HG03139 (cell line): ENCODE measurements around the gene BACE2.

Source experiments
- ATAC-seq: cut with Tn5 transposase; IDR thresholded peaks from one replicate; pipeline ENCODE4 v1.9.1; 2021; ENCODE audit not compliant: unreplicated experiment

The BACE2 gene

DNA sequence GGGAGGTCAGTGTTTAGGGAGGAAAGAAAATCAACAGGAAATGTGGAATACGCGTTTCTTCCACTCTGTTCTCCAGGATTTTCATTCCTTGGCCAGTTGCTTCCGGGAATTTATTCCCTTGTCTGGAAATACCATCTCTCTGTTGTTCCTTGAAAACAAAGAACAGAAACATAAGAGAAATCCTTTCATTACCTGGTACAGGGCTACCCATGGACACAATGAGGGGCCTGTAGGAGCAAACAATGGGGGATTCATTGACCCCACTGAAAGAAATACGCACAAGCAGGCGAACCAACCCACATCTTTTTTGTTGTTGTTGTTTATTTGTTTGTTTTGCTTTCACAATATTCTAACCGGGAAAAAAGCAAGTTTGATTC, 20.0 kb upstream of the BACE2 start:
- ATAC-seq: no peak

DNA sequence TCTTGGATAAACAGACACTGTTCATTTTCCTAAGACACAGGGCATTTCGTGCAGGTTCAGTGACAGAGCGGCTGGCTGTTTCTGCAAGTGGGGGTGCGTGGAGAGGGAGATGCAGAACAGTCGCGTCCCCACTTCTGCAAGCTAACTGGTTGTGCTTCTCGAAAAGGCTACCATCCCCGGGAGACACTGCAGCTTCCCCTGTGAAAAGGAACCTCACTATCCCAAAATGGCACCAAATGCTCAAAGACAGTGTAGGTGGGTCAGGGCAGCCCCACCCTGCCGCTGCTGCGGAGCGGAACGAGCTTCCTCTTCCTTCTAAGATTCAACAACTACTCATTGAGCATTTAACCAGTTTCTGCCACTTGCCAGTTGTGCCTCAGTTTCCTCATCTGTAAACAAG, 19.2 kb upstream of the BACE2 start:
- ATAC-seq: no peak

DNA sequence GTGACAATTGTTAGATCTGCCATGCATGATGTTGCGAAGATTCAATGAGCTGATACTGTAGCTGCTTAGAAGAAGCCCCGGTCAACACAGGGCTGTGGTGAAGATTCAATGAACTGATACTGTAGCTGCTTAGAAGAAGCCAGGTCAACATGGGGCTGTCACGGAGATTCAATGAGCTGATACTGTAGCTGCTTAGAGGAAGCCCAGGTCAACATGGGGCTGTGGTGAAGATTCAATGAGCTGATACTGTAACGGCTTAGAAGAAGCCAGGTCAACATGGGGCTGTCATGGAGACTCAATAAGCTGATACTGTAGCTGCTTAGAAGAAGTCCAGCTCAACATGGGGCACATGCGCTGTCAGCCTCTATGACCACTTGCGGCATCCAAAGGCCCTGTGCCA, 18.8 kb upstream of the BACE2 start:
- no peak for ATAC-seq

DNA sequence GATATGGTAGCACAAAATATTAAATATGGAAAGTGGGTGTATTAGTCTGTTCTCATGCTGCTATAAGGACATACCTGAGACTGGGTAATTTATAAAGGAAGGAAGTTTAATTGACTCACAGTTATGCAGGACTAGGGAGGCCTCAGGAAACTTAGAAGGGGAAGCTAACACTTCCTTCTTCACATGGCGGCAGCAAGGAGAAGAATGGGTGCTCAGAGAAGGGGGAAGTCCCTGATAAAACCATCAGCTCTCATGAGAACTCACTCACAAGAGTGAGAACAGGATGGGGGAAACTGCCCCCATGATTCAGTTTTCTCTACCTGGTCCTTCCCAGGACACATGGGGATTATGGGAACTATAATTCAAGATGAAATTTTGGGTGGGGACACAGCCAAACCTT, 15.8 kb upstream of the BACE2 start:
- no peak for ATAC-seq

DNA sequence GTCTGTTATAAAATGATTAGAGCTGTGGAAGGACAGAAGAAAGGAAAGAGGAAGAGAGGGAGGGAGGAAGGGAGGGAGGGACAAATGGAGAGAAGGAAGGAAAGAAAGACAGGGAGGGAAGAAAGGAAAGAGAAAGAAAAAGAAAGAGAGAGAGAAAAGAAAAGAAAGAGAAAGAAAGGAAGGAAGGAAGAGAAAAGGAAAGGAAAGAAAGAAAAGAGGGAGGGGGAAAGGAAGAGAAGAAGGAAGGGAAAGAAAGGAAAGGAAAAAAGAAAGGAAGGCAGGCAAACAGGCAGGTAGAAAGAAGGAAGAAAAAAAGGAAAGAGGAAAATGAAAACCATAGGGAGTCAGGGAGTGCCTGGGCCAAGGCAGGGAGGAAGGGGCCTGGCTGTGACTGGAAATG, 14.5 kb upstream of the BACE2 start:
- ATAC-seq: no peak

DNA sequence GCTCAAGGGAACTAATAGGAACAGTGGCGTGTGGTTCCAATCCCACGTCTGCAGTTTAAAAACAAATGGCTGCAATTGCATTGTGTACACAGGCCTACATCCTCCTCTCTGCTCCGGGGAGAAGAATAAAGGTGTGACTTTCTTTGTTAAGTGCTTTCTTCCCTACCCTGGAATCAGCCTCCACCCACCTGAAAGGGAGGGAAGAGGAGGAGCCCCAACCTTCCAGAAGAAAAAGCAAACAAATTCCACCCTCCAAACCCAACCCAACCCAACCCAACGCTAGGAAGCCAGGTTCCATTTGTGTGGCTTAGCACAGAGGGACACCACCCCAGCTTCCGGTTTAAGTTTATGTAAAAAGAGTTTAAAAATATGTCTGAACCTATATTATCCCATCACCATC, 11.8 kb upstream of the BACE2 start:
- no peak for ATAC-seq

DNA sequence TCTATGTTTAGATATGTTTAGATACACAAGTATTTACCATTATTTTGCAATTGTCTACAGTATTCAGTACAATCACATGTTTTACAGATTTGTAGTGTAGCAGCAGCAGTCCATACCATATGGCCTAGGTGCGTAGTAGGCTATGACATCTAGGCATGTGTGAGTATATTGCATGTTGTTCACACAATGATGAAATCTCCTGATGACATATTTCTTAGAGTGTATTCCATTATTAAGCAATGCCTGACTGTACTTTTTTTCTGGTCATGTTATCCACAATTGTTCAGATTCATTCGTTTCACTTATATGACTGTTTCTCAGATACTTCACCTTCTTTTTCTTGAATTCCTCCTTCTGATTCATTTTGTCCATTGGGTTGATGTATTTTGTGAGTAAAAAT, 9.9 kb upstream of the BACE2 start:
- no peak for ATAC-seq

DNA sequence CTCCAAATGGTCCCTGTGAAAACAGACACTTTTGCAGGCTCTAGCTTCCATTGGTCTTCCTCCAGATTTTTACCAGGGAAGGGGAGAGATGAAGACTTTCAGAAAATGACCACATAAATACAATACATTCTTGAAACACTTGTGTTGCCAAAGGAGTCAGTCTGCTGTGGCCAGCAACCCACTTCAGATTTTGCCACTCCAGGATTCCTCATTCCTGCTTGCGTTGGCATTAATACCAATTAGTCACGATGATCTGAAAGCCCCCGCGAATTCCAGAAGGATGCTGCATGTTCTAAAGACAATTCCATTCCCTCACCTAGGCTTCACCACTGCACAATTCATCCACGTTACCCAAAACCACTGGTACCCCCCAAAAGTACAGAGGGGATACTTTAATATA, 7.9 kb upstream of the BACE2 start:
- ATAC-seq: no peak

DNA sequence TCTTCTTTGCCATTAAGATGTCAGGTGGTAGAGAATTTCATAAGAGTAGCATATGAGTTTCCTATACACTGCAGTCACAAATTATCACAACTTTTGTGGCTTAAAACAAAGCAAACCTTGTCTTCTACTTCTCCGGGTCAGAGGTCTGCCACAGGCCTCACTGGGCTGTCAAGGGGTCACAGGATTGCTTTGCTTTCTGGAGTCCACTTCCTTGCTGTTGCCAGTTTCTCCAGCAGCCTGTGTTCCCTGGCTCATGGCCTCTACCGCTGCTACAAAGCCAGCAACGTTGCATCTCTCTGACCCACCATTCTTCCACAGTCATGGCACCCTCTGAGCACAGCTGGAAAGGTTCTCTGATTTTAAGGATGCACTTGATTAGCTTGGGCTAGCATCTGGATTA, 6.5 kb upstream of the BACE2 start:
- no peak for ATAC-seq

DNA sequence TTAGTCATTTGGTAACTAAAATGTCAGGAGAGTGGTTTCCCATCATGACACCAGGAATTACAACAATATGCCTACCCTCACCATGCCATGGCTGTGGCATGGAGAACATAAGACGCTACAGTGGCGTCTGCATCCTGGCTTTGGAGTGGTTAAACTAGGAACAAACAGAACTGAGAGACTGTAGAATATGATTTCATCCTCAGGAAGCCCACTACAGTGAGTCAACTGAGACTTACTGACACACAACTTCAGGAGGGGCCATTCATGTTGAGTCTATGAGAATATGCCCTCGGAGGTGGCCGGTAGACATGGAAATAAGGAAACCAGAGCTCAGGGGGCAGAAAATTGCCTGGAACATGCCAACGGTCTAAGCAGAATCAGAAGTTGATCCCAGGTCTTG, 5.9 kb upstream of the BACE2 start:
- ATAC-seq: no peak

DNA sequence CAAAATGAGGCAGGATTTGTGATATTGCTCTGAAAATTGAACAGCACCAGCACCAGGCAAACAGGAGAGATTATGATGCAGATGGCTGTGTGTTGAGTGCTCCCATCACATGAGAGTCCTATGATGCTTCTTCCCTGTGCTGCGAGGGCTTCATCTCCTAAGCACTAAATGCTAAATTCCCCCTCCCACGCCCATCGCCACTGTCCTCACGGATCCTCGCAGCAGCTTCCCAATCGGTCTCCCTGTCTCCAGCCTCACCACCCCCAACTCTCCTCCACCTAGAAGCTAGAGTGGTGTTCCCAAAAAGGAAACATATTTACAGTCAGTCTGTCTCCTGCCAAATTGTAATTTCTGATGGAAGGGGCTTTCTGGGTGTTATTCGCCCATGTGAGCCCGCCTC, 4.9 kb upstream of the BACE2 start:
- ATAC-seq: no peak

DNA sequence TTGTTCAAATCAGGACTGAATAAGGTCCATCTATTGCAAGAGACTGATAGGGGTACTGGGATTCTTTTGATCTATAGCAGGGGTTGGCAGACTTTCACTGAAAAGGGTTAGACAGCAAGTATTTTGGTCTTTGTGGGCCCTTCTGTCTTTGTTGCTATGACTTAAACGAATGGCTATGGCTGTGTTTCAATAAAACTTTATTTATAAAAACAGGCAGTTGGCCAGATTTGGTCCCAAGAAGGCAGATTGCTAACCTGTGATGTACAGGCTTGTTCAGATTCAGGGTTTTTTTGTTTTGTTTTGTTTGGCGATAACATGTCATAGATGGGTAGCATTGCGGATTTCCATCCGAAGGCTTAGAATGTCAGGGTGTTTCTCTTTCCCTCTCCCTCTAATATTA, 3.9 kb upstream of the BACE2 start:
- ATAC-seq: no peak

DNA sequence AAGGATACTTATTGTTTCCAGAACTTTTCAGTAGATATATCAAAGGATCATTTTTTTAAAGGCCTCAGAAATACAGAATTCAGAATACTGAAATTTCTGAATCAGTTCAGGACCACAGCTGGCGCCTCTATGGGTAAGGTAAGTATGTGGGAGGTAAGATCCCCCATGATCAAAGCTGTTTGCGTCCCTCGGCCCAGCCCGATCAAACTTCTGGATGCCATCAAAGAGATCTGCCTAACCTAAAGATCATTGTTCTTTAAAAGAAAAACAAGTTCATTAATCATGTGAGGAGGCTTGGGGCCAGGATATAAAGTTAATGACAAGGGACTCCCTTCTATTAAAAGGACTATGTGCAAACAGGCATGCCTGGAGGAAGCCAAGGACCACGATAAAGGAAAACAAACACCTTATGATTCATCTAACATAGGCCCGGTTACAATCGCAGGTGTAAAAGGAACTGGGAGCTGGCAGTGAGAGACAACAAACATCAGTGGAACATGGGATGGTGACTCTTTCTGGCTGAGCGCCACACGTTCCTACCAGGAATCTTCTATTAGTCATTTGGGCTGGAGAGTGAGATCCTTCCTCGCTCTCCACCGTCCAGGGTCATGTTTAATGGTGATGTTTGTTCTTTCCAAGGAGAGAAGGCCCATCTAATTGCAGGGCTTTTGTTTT, 2.8 kb upstream of the BACE2 start:
- ATAC-seq: no peak

DNA sequence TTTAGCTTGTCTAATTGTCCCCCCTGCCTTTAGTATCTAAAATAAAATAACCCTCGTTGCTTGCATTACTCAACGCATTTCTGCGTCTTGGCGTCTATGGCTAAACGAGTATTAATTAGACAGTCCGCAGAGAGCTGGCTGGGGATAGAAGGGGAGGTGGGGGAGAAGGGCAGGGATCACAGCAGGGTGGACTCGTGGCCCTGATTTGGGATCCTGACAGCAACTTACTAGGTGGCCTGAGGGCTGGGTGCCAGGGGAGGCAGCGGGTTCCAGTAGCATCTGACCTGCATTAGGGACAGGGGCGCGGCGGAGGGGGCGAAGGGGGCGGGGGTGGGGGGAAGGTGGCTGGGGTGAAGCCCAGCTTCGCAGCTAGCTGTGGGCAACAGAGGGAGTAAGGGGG, 1.1 kb upstream of the BACE2 start:
- ATAC-seq: no peak

DNA sequence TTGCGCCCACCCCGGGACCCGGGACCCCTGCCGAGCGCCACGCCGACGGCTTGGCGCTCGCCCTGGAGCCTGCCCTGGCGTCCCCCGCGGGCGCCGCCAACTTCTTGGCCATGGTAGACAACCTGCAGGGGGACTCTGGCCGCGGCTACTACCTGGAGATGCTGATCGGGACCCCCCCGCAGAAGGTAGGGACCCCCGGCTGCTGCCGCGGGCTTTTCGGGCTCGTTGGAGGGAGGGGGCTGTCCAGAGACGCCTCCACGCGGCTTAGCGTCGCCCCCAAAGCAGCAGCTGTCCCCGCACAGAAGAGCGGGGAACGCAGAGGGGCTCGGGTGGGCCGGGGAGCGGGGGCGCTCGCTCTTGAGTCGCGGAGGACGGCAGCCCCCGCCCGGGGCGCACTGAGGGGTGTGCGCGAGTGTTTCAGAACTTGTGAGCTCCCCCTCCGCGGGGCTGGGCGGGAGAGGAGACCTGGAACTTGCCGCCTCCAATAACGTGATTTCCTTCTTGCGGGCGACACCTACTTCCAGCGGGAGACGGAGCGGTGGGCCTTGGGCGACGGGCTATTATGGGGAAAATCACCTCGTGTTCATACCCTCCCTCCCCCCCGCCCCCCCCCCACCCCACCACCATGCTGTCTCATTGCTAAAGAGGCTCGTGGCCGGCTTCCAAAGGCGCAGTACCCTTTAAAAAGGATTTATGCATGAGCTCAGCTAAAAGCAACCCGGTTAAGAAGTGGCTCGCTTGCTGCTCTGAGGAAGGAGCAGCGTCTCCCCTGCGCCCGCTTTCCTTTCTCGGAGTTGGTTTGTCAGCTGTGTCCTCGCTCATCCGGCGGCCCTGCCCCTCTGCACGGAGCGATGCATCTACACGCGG, 664 bp downstream of the BACE2 start:
- no peak for ATAC-seq

DNA sequence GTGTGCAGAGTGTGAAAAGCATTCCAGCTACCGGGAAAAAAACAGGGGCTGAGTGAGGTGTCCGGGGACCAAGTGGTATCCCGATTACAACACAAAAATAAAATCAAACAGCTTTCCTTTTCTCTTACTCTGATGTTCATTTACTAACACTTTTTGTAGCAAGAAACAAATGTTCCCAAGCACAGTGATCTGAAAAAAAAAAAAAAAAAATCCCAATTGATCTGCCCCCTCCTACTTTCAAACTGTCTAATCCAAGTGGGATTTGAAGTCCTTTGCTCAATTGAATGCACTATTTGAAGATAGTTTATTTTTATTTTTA, 1.3 kb downstream of the BACE2 start:
- ATAC-seq: no peak

DNA sequence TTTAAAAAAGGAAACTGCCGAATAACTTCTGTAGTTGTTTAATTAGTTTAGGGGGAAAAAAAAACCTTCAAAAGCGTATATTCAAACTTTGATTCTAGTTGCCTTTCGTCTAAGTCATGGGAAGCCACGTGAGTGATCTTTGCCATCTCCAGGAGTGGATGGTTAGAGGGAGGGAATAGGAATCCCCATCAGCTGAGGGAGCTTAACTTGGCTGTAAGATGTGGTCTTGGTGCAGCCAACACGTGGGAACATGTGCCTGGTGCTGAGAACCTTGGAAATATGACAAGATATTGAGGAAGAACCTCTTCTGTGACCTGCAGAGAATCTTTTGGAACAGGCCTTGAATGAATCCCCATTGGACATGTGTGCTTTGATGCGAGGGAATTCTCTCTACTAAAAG, 1.7 kb downstream of the BACE2 start:
- ATAC-seq: no peak

DNA sequence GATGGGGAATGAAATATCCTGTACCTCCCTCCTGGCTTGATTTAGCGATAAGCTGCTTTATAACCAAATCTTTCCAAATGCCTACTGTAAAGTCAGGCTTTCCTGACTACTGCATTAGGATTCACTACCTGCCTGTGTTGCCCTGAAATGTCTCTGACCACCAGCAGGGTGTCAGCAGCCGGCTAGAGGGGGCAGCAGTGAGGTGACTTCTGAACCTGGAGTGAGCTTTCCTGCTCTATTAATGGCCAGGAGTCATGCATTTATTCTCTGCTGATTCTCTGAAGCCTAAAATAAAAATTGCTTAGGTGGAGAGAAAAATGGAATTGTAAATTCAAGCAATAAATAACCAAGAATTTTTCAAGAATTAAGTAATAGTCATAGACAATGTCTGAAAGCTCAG, 2.5 kb downstream of the BACE2 start:
- no peak for ATAC-seq

DNA sequence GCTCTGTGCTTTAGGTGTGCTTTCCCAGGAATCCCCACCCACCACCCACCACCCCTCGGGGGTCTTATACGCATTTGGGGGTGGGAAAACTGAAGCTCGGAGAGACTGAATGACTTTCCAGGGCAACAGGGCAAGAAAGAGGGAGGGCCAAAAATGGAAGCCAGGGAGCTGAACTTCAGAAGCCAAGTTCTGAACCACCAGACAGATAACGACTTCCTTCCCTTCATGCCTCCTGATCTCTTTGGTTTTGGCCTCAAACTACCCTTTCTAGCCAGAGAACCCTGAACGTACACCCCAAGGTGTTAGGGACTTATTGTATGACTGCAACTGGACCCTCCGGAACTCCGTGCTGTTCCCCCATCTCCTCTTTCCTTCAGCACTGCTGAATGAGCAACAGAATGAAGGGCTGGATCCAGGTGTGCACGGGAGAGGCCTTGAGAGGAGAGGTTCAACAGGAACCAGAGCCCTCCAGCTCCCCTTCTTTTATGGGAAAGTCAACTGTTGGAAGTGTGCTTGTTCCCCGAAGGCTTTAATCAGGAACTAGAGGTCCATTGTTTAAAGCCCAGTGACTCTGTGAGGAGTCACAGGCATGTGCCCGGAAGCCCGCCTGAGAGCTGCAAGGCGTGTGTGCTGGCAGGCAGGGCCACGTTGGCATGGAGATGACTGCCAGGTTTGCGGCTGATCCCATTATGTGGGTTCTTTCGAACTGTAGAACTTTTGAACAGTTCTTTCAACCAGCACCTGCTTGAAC, 3.1 kb downstream of the BACE2 start:
- no peak for ATAC-seq

DNA sequence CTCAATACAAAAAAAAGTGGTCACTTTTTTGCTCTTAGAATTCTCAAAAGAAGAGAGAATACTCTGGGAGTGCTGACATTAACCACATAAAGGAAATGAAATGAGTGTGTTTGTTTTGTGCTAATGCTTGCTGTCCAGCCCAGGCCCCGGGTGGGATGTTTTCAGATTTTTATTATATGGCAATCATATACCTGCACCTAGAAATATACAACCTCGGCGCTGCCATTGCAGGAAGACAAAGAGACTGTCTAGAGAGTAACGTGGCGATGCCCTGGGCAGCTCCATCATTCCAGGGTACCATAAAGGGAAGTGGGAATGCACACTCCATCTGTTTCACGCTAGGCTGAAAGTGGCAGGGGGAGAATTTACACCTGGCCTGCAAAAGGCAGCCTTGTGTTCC, 7.1 kb downstream of the BACE2 start:
- ATAC-seq: no peak

DNA sequence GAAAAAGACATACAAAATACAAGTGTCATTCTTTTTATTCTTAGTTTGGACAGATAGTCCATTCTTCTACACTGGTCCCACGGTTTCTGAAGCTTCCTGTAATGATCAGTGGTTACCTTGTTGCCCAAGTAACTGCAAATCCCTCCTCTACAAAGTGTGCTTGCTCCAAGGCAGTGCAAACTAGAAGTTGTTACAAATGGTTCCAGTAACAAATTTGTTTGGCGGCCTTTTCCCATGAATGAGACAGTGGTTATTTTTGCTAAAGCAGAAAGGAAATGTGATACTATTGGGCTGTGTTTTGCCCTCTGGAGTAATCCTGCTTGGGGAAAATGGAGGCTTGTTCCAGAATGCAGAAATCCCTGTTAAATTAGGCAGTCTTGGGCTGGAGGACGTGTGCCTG, 8.9 kb downstream of the BACE2 start:
- ATAC-seq: no peak

DNA sequence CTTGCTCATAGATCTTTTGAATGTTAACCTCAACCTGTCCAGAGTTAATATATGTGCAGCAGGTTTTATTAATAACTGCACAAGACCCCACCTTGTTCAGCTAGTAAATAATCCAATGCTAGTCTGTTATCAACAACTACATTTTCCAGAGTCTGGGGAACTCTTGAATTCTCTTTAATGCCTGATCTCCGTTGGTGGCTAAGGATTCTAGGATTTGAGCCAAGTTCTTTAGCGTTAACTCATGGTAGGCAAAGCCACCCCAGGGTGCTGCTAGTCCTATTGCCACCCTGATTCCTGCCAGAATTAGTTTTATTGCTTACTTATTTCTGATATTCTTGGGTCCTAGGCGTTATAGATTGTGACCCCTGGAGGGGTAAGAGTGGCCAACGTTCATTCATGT, 12.8 kb downstream of the BACE2 start:
- ATAC-seq: no peak
